SK-N-SH (cell line): ENCODE measurements around the gene ZNF407. TPM values are rescaled to one million over a fixed set of nuclear protein-coding genes. Genes with fewer than 3 reads are reported as not detected.

Experiments
- CTCF ChIA-PET: fragments of 300-600, 350-600 bp; formaldehyde crosslinking; extraction: SDS; loops from one replicate; lab custom pipeline; 2021; lab: Yijun Ruan, JAX
- POLR2A ChIA-PET: fragments of 350-600 bp; sonication (Branson Sonifier 250); formaldehyde crosslinking; extraction: SDS; loops from one replicate; lab custom pipeline; 2020; ENCODE audit warnings: antibody characterized with exemption, inconsistent platforms; lab: Yijun Ruan, JAX
- DNase-seq: peaks from one replicate; pipeline ENCODE4 v3.0.0; 2012
- H2AFZ ChIP-seq: fragments of 200-600 bp; sonication (generic); 2 replicates; pipeline ENCODE4 v1.8.1; 2016; ENCODE audit warnings: antibody characterized with exemption, mild to moderate bottlenecking, low read depth
- H3F3A ChIP-seq: fragments of 200-600 bp; sonication (generic); replicated peaks from 2 replicates; pipeline ENCODE3; 2016; ENCODE audit warnings: antibody characterized with exemption, mild to moderate bottlenecking; ENCODE audit not compliant: insufficient read depth
- H3K27ac ChIP-seq, 2 experiments: fragments of 200-500 bp in 1 of 2; fragments of 200-600 bp in 1 of 2; sonication (Bioruptor generic) in 1 of 2; sonication (generic), shearing (Covaris generic) in 1 of 2; 2 replicates each; pipeline versions ENCODE4 v1.5.1 to v1.6.1; 2014 to 2016; ENCODE audit warnings: low read depth in 2 of 2, inconsistent platforms in 1 of 2, low read length in 1 of 2, mild to moderate bottlenecking in 1 of 2, mixed read lengths in 1 of 2
- H3K27me3 ChIP-seq: fragments of 200-600 bp; sonication (generic), shearing (Covaris generic); 2 replicates; pipeline ENCODE4 v1.6.1; 2016; ENCODE audit warnings: mixed run types; ENCODE audit not compliant: insufficient read depth
- H3K36me3 ChIP-seq, 2 experiments: fragments of 200-500 bp in 1 of 2; fragments of 200-600 bp in 1 of 2; sonication (Bioruptor generic) in 1 of 2; sonication (generic) in 1 of 2; replicated peaks in 1 of 2; 2 replicates each; pipeline versions ENCODE3 to v1.5.1; 2014 to 2016; ENCODE audit warnings: low read length in 1 of 2, mild to moderate bottlenecking in 1 of 2; ENCODE audit not compliant: insufficient read depth in 2 of 2, control insufficient read depth in 1 of 2
- H3K4me1 ChIP-seq, 2 experiments: fragments of 200-500 bp in 1 of 2; fragments of 200-600 bp in 1 of 2; sonication (Bioruptor generic) in 1 of 2; sonication (generic), shearing (Covaris generic) in 1 of 2; 2 replicates each; pipeline versions ENCODE4 v1.5.1 to v1.6.1; 2014 to 2016; ENCODE audit warnings: low read depth in 1 of 2, low read length in 1 of 2, mixed run types in 1 of 2; ENCODE audit not compliant: insufficient read depth in 2 of 2, control insufficient read depth in 1 of 2
- H3K4me2 ChIP-seq: fragments of 200-600 bp; sonication (generic), shearing (Covaris generic); 2 replicates; pipeline ENCODE4 v1.6.1; 2017; ENCODE audit warnings: mixed run types
- H3K4me3 ChIP-seq, 2 experiments: fragments of 200-500 bp in 1 of 2; fragments of 200-600 bp in 1 of 2; sonication (Bioruptor generic) in 1 of 2; sonication (generic), shearing (Covaris generic) in 1 of 2; 2 replicates each; pipeline versions ENCODE4 v1.5.1 to v1.8.1; 2014 to 2016; ENCODE audit warnings: low read depth in 2 of 2, inconsistent platforms in 1 of 2, low read length in 1 of 2, mild to moderate bottlenecking in 1 of 2, mixed read lengths in 1 of 2, moderate library complexity in 1 of 2
- H3K79me2 ChIP-seq: fragments of 200-600 bp; sonication (generic); 2 replicates; pipeline ENCODE4 v1.8.1; 2017; ENCODE audit warnings: mild to moderate bottlenecking; ENCODE audit not compliant: insufficient read depth
- H3K9ac ChIP-seq: fragments of 200-600 bp; sonication (generic); 2 replicates; pipeline ENCODE4 v1.6.1; 2017; ENCODE audit warnings: mixed run types
- H3K9me2 ChIP-seq: fragments of 200-600 bp; sonication (generic); 2 replicates; pipeline ENCODE4 v1.6.1; 2017; ENCODE audit warnings: mixed run types
- H3K9me3 ChIP-seq: fragments of 200-600 bp; sonication (generic); 2 replicates; pipeline ENCODE4 v1.6.1; 2017; ENCODE audit warnings: mixed run types, mild to moderate bottlenecking, moderate library complexity
- H4K20me1 ChIP-seq: fragments of 200-600 bp; sonication (generic); 2 replicates; pipeline ENCODE4 v1.6.1; 2017; ENCODE audit warnings: mild to moderate bottlenecking, mixed run types; ENCODE audit not compliant: insufficient read depth
- ELF1 ChIP-seq: IDR thresholded peaks from 2 replicates; pipeline ENCODE4 v1.4.0; 2012
- EP300 ChIP-seq, 2 experiments: IDR thresholded peaks; 2 replicates each; pipeline versions ENCODE4 v1.4.0 to v1.6.1; 2012; ENCODE audit warnings: borderline replicate concordance in 1 of 2, low read depth in 1 of 2, low read length in 1 of 2
- EZH2phosphoT487 ChIP-seq: fragments of 200-600 bp; sonication (generic); IDR thresholded peaks from 2 replicates; pipeline ENCODE4 v1.6.1; 2017; ENCODE audit warnings: low read depth, mixed run types, mild to moderate bottlenecking, antibody characterized with exemption, moderate library complexity, borderline replicate concordance
- FOSL2 ChIP-seq: IDR thresholded peaks from 2 replicates; pipeline ENCODE4 v1.4.0; 2012; ENCODE audit warnings: low read depth, mild to moderate bottlenecking, moderate library complexity, borderline replicate concordance
- FOXM1 ChIP-seq: IDR thresholded peaks from 2 replicates; pipeline ENCODE4 v1.4.0; 2012; ENCODE audit warnings: low read depth, mild to moderate bottlenecking
- NRF1 ChIP-seq: IDR thresholded peaks from 2 replicates; pipeline ENCODE4 v1.6.1; 2012; ENCODE audit warnings: low read depth, mild to moderate bottlenecking, low read length
- RAD21 ChIP-seq: IDR thresholded peaks from 2 replicates; pipeline ENCODE4 v1.6.1; 2012; ENCODE audit warnings: mild to moderate bottlenecking, low read length
- RFX5 ChIP-seq: IDR thresholded peaks from 2 replicates; pipeline ENCODE4 v1.6.1; 2012; ENCODE audit warnings: mild to moderate bottlenecking, improper control_type of control experiment, low read length
- RXRA ChIP-seq: IDR thresholded peaks from 2 replicates; pipeline ENCODE4 v1.4.0; 2012; ENCODE audit warnings: low read depth, mild to moderate bottlenecking, borderline replicate concordance
- TAF1 ChIP-seq: IDR thresholded peaks from 2 replicates; pipeline ENCODE4 v1.6.1; 2012; ENCODE audit warnings: low read depth, mild to moderate bottlenecking, low read length, moderate library complexity, borderline replicate concordance
- TCF12 ChIP-seq: IDR thresholded peaks from 2 replicates; pipeline ENCODE4 v1.4.0; 2012
- WGBS: methylation state at CpG from one replicate; pipeline ENCODE4 v1.1.6; 2017; ENCODE audit warnings: low lambda C conversion rate; 5-methylcytosine and 5-hydroxymethylcytosine counted together
- polyA plus RNA-seq, 3 experiments: library from polyadenylated mRNA; depleted of rRNA; stranded (reverse); fragments of >200 nt; gene quantifications; 2 replicates each; pipeline ENCODE4 v1.2.3, GENCODE V29; 2012
- TF ChIP-seq, protein P1 (sequence below): IDR thresholded peaks from 2 replicates; pipeline ENCODE4 v1.4.0; 2012; ENCODE audit warnings: low read depth
- TF ChIP-seq, protein P2 (sequence below): IDR thresholded peaks from 2 replicates; pipeline ENCODE4 v1.4.0; 2012; ENCODE audit warnings: low read depth, borderline replicate concordance
- TF ChIP-seq, protein P3 (sequence below): fragments of 200-600 bp; sonication (generic); IDR thresholded peaks from 2 replicates; pipeline ENCODE4 v1.6.1; 2017; ENCODE audit warnings: antibody characterized with exemption, mild to moderate bottlenecking, moderate library complexity
- TF ChIP-seq, protein P4 (sequence below): IDR thresholded peaks from 2 replicates; pipeline ENCODE4 v1.4.0; 2012; ENCODE audit warnings: low read depth, borderline replicate concordance

Gene ZNF407
- polyA plus RNA-seq, 1 of the 3 experiments (the other 2 are of a cell fraction): 2.6 TPM

DNA sequence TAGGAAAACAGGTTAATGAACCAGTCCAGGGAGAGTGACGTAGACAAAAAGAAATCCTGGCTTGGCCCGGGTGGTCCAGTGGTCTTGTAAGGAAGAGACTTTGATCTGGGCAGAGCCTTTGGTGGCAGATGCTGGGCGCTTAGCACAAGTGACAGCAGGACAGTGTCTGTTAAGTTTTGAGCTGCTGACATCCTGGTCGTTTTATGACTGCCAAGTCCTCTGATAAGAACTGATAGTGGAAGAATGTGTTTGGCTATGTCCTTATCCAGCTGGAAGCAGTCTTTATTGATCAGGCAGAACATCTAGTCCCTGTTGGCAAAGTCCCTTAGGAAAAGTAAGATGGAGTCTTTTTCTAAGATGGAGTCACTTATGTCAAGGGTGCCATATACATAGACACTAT, 27.4 kb upstream of the ZNF407 start:
- Histone ChIP-seq H3K36me3 (no peaks in the 10 kb centered on the region), H3K9me2 (no peaks in the 10 kb centered on the region), H2AFZ (no peak overlapping the region), H3K79me2 (no peaks in the 10 kb centered on the region), H3K4me1 (no peaks in the 10 kb centered on the region), H3K4me3 (no peak overlapping the region), H3F3A (no peaks in the 10 kb centered on the region), H4K20me1 (no peaks in the 10 kb centered on the region), H3K27me3 (no peaks in the 10 kb centered on the region), H3K9ac (no peak overlapping the region), H3K9me3 (no peaks in the 10 kb centered on the region), H3K4me2 (no peak overlapping the region), H3K27ac (no peak overlapping the region)
- DNase-seq: no peak
- TF ChIP-seq TAF1: no peak
- no peak for TF ChIP-seq FOSL2
- no peak for TF ChIP-seq RAD21
- TF ChIP-seq, protein P1, sequence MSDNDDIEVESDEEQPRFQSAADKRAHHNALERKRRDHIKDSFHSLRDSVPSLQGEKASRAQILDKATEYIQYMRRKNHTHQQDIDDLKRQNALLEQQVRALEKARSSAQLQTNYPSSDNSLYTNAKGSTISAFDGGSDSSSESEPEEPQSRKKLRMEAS: no peak
- TF ChIP-seq FOXM1: no peak
- TF ChIP-seq ELF1: no peak
- TF ChIP-seq TCF12: no peak
- TF ChIP-seq, protein P2, sequence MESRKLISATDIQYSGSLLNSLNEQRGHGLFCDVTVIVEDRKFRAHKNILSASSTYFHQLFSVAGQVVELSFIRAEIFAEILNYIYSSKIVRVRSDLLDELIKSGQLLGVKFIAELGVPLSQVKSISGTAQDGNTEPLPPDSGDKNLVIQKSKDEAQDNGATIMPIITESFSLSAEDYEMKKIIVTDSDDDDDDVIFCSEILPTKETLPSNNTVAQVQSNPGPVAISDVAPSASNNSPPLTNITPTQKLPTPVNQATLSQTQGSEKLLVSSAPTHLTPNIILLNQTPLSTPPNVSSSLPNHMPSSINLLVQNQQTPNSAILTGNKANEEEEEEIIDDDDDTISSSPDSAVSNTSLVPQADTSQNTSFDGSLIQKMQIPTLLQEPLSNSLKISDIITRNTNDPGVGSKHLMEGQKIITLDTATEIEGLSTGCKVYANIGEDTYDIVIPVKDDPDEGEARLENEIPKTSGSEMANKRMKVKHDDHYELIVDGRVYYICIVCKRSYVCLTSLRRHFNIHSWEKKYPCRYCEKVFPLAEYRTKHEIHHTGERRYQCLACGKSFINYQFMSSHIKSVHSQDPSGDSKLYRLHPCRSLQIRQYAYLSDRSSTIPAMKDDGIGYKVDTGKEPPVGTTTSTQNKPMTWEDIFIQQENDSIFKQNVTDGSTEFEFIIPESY: no peak
- no peak for TF ChIP-seq NRF1
- TF ChIP-seq, protein P3, sequence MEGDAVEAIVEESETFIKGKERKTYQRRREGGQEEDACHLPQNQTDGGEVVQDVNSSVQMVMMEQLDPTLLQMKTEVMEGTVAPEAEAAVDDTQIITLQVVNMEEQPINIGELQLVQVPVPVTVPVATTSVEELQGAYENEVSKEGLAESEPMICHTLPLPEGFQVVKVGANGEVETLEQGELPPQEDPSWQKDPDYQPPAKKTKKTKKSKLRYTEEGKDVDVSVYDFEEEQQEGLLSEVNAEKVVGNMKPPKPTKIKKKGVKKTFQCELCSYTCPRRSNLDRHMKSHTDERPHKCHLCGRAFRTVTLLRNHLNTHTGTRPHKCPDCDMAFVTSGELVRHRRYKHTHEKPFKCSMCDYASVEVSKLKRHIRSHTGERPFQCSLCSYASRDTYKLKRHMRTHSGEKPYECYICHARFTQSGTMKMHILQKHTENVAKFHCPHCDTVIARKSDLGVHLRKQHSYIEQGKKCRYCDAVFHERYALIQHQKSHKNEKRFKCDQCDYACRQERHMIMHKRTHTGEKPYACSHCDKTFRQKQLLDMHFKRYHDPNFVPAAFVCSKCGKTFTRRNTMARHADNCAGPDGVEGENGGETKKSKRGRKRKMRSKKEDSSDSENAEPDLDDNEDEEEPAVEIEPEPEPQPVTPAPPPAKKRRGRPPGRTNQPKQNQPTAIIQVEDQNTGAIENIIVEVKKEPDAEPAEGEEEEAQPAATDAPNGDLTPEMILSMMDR: no peak
- no peak for TF ChIP-seq EZH2phosphoT487
- no peak for TF ChIP-seq RXRA
- no peak for TF ChIP-seq EP300 (IDR thresholded peaks at IDR 0.05; ENCODE audit: borderline replicate concordance in 1 of 2, low read depth in 1 of 2, low read length in 1 of 2)
- TF ChIP-seq, protein P4, sequence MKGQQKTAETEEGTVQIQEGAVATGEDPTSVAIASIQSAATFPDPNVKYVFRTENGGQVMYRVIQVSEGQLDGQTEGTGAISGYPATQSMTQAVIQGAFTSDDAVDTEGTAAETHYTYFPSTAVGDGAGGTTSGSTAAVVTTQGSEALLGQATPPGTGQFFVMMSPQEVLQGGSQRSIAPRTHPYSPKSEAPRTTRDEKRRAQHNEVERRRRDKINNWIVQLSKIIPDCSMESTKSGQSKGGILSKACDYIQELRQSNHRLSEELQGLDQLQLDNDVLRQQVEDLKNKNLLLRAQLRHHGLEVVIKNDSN: no peak
- no peak for TF ChIP-seq RFX5
- 16% methylated on average over 4 of the region's 4 CpGs for WGBS
- ChIA-PET CTCF (interaction anchor here (0.6 kb wide), 1 partner anchor 1803 kb away, joined by 3 read pairs; no protein-coding TSS in a partner anchor), POLR2A (no interaction called here)
